Measurements from ENCODE around the gene DCAKD.

DCAKD gene

GRCh38 chr17:45029758-45030423 is 21.5 kb downstream of the DCAKD start:
- no peak for DNase-seq

DNA sequence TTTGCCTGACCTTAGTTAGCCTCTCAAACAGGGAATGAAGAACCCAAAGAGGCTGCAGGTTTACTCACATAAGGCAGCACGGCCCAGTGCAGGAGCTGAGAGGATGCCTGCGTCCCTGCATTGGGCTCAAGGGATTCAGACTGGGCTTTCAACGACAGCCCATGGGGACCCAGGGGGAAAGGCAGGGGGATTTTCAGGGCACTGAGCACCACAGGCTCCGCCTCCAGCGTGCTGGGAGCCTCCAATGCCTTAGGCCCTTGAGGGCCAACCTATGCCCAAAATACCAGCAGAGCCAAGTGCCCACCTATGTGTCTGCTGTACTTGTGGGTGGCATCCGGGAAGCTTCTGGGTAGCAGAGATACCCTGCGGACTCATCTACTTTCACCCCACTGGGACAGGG is 22.3 kb downstream of the DCAKD start:
- no peak for DNase-seq

- DNase-seq, result no peak
Measured at GRCh38 chr17:45022655-45023339, 28.6 kb downstream of the DCAKD start.

DNA sequence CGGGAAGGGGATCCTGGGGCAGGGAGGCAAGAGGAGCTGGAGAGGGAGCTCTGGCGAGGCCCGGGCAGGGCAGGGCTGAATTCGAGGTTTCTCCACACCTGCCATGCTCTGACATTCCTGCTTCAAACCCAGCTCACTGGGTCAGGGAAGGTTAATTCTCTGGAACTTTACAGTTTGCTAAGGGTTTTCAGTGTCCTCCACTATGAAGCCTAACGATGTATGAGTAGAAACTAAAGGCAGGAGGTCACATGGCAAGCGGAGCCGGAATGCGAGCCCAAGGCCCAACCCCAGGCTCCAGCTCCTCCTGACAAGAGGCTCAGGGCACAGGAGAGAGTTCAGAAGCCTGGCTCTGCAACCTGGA is 29.2 kb downstream of the DCAKD start:
- no peak for DNase-seq

- peak; percentile 50 for DNase-seq
Measured at GRCh38 chr17:45021607-45022287, 29.7 kb downstream of the DCAKD start.

DNA sequence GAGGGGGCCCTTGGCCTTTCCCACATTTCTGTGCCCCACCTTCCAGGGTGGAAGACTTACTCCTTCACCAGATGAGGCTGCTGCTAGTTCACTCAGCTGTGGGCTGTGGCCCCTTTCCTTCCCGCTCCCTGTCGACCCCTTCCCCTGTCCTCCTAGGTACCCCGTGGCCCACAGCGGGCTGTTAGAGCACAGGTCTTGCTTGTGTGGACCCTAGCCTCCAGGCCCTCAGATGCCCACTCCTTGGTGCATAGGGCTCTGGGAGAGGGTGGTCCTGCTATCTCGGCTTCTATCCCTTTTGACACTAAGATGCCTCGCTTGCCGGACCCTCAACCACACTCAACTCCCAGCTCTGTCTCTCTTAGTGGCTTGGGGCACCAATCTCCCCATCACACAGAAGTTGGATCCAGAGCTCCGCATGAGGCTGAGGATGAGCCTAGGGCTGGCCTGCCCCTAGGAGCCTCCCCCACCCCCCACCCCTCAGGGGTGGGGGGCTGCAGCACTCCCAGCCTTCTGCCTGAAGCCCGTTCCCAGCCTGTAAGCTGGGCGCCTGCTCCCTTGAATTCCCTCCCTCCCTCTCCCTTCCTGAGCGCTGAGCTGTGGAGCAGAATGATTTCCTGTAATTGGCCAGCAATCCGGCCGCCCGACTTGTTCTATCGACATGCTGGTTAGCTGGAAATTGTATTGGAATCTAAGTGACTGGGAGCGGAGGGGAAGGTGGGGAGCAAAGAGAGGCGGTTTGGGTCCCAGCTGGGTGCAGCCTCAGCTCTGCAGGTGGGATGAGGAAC is 30.9 kb downstream of the DCAKD start:
- no peak for DNase-seq

DNA sequence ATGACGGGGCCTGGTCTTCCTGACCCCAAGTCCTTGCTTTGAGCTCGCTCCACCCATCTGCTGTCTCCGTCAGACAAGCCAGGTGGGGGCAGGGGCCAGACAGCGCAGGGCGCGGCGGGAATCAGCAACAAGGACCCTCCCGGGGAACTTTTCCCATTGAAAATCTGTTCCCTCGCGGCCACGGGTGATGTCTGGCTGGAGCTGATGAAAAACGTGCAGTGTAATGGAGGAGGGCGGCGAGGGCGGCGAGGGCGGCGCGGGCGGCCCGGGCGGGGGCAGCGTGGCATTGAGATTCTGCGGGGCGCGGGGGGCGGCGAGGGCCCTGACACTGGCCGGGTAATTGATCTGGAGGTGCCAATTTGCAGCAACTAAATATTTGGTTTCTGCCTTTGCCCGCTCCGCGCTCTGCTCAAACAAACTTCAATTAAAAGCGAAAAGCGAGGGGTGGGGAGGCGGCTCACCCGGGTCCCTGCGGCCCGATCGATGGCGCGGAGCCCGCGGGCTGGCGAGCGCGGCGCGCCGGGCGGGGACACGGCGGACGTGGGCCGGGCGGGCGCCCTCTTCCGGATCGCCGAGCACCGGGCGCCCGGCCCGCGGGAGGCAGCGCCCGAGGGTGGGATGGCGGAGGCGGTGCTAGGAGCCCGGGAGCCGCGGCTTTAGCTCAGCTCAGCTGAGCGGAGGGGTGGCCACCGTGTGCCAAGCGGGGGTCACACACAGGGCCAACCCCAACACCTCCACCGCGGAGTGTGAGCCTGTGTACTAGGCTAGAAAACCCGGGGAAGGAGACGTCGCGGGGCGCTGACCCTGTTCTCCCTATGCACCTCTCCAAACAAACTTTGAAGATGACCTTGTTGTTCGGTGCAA is 32.4 kb downstream of the DCAKD start:
- no peak for DNase-seq

DNA sequence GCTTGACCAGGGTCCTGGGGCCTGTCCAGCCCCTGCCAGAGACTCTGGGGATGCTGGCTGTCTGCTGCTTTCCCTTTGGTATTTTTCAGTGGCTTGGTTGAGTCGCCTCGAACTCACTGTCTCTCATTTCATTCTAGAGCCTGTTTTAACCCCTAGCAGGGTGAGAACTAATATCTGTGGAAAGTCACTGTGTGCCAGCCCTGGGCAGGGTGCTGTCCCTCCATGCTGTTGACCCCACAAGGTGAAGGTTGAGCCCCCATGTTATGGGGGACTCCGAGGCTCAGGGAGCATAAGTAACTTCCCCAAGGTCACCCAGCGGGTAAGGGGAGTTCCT is 33.0 kb downstream of the DCAKD start:
- no peak for DNase-seq

- DNase-seq, result no peak
Measured at GRCh38 chr17:45016823-45017222, 34.6 kb downstream of the DCAKD start.

GRCh38 chr17:45016237-45016636 is 35.2 kb downstream of the DCAKD start:
- DNase-seq, result no peak

- no peak for DNase-seq
Measured at GRCh38 chr17:45013021-45013997, 38.1 kb downstream of the DCAKD start.

DNA sequence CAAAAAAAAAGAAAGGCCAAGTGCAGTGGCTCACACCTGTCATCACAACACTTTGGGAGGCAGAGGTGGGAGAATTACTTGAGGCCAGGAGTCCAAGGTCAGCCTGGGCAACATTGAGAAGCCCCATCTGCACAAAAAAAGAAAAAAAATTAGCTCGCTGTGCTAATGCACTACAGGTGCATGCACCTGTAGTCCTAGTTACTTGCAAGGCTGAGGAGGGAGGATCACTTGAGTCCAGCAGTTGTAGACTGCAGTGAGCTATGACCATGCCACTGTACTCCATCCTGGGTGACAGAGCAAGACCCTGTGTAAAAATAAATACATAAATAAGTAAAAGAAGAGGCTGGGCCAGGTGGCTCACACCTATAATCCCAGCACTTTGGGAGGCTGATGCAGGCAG is 39.7 kb downstream of the DCAKD start:
- DNase-seq, result no peak

- DNase-seq, result no peak
Measured at GRCh38 chr17:45009676-45010467, 41.6 kb downstream of the DCAKD start.

DNA sequence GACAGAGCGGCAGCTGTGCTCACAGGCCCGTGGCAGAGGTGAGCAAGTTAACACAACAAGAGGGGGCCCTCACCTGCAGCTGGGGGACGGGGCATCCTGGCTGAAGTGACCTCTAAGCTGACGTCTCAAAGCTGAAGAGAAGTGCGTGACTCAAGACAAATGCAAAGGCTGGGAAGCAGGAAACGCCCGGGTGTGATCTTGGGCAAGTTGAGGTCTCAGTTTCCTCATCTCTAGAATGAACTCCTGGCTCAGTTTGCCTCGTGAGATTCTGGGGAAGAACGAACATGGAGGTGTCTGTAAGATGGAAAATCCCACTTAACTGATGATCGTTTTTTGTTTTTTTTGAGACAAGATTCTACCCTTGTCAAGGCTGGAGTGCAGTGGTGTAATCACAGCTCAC is 43.2 kb downstream of the DCAKD start:
- DNase-seq, result no peak

DNA sequence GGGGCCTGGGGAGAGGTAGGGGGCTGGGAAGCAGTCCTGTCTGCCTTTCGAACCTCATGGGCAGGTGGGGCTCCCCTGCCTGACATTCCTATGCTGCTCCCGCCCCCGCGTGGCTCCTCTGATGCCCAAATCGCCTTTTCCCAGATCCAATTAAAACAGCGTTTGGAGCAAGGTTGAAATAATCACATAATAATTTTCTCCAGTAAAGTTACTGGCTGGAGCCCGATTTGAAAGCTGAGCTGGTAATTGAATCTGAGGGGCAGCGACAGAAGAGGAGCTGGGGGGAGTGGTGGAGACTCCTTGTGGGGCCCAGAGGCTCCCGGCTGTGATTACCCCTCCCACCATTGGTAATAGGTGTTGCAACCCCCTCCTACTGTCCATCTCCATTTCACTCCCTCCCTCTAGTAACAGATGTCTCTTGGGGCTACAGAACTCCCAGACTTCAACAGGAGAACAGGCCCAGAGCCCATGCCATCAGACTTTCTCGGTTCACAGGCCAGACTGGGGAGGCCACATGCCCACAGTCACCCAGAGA is 44.4 kb downstream of the DCAKD start:
- no peak for DNase-seq

DNA sequence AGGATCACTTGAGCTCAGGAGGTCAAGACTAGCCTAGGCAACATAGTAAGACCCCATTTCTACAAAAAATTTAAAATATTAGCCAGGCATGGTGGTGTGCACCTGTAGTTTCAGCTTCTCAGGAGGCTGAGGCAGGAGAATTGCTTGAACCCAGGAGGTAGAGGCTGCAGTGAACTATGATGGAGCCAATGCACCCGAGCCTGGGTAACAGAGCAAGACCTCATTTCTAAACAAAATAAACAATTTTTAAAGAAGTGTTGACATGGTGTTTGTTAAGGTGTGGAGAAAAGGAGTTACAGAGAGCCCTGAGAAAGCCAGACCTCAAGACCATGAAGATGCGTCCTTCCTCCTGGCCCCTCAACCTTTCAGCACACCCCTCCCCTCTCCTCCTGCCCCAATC is 45.7 kb downstream of the DCAKD start:
- no peak for DNase-seq

- DNase-seq, result no peak
Measured at GRCh38 chr17:45004388-45004787, 47.0 kb downstream of the DCAKD start.

DNA sequence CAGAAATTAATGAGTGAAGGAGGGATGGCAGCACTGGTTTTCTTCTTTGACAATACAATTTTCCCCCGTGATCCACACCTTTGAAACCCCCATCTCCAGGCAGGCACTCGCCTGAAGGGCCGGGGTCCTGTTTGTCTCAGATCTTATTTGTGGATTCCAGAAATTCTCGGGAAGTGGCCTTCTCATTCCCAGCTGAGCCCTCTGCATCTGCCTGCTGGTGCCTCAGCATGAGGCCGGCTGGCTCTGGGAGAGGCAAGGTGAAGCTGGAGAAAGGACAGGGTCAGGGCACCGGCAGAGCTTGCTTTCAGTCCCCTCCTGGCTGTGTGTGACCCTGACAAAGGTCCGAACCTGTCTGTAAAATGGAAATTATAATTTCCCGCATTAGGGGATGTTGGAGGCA is 47.6 kb downstream of the DCAKD start:
- no peak for DNase-seq

GRCh38 chr17:45001310-45001709 is 50.1 kb downstream of the DCAKD start:
- no peak for DNase-seq

DNA sequence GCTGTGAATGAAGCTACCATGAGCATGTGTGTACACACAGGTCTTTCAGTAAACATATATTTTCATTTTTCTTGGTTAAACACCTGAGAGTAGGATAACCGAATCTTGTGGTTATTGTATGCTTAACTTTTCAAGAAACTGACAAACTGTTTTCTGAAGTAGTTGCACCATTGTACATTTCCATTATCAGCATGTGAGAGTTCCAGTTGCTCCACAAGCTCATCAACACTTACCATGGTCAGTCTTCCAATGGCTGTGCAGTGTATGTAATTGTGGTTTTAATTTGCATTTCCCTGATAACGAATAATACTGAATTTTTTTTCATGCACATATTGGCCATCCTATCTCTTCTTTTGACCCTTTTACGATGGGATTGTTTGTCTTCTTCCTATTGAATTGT is 52.0 kb downstream of the DCAKD start:
- DNase-seq, result no peak
